ENCODE data around the gene SYNGR4. TPM values are rescaled to one million over a fixed set of nuclear protein-coding genes. Genes with fewer than 3 reads are reported as not detected.
"Not testable (repeated sequence)": the region's sequence is repeated elsewhere in the genome, so short reads cannot be mapped to it uniquely, and the experiment has no call there.

SYNGR4 gene, protein sequence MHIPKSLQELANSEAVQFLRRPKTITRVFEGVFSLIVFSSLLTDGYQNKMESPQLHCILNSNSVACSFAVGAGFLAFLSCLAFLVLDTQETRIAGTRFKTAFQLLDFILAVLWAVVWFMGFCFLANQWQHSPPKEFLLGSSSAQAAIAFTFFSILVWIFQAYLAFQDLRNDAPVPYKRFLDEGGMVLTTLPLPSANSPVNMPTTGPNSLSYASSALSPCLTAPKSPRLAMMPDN
- total RNA-seq = under 1 TPM; 0.50 to 0.52 TPM

DNA sequence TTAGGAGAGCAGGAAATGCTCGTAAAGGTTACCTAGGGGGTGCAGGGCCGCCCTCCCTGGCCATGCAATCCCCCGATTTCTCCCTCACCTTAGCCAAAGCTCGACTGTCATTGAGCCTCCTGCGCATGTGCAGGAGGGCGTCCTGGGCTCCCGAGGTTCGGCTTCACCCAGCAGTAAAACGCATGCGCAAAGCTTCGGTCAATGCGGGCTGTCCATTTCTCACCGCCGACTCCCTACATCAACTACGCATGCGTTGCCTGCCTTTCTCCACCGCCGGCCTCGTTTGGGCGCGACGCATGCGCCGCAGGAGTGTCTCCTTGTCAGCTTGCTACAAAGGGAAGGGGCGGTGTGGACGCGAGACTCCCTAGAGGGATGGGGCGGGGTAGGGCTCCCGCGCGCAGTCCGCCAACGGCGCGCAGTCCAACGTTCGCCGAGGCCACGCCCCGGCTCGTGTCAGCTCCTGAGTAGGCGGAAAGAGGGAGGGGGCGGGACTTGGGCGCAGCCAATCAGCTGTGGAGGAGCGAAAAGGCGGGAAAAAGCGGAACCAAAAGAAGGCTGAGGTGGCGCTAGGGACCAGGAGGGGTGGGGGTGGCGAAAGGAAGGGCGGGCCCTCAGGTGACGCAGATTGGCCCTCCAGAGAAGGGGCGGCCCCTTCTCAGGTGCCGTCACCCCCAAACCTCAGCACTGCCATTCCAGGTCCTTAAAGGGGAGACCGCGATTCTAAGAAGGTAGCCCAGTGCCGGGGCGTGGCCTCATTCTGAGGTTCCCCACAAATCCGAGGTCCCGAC lies at the start of gene SYNGR4, which contains the start of gene TMEM143:
TSS of gene SYNGR4 (plus strand) at position 558 of the 788 bp plus-strand sequence. CDS start 1,476 bp downstream, outside the sequence.
TSS of gene TMEM143 (minus strand) at position 131 of the 788 bp plus-strand sequence. CDS start at position 111, 20 bp downstream.
- DNase-seq = peak; percentile 99
- H3K9me3 Mint-ChIP-seq = no peaks in the 10 kb centered on the region
- intact Hi-C loops (cut with micrococcal nuclease) = loop anchor here (1.0 to 10.0 kb wide), 12 partner anchors 27 to 1088 kb away; partner anchors contain the start of genes ALDH16A1, CARD8, CYTH2 and GRWD1
- H3K27me3 Mint-ChIP-seq (ENCODE audit: low read depth) = no peaks in the 10 kb centered on the region
- peak within 1 kb of the TSS; percentile 93 for H3K27ac Mint-ChIP-seq
- peak within 1 kb of the TSS; percentile 86 for H3K4me3 Mint-ChIP-seq
- peaks cover 12% of the 10 kb centered on the region for H3K4me1 Mint-ChIP-seq (ENCODE audit: low read depth)
- CTCF ChIA-PET = interaction anchor here (0.6 to 2.4 kb wide), 10 partner anchors 11 to 145 kb away, joined by 3 to 14 read pairs (median 4); partner anchors contain the start of genes GRIN2D and KDELR1
- no peaks in the 10 kb centered on the region for H3K36me3 Mint-ChIP-seq (ENCODE audit: low read depth)

DNA sequence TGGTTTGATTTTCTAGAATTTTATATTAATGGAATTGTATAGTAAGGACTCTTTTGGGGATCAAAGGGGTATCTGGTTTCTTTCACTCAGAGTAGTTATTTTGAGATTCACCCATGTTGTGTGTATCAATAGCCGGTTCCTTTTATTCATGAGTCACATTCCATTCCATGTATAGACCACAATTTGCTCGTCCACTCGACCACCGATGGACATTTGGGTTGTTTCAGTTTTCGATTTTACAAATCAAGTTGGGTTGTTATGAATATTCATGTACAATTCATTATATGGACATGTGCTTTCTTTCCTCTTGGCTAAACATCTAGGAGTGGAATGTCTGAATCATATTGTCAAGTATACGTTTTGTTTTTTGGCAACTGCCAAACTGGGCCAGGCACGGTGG lies 48.5 kb upstream of the SYNGR4 start:
- H3K4me3 Mint-ChIP-seq = no peak overlapping the region
- intact Hi-C loops (cut with micrococcal nuclease) = no loop called here

DNA sequence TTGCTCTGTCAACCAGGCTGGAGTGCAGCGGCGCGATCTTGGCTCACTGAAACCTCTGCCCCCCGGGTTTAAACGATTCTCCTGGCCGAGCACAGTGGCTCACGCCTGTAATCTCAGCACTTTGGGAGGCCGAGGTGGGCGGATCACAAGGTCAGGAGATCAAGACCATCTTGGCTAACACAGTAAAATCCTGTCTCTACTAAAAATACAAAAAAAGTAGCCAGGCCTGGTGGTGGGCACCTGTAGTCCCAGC lies 46.5 kb upstream of the SYNGR4 start:
- H3K27me3 Mint-ChIP-seq (ENCODE audit: low read depth); H3K4me3 Mint-ChIP-seq; H3K36me3 Mint-ChIP-seq (ENCODE audit: low read depth); H3K9me3 Mint-ChIP-seq; DNase-seq; H3K27ac Mint-ChIP-seq; intact Hi-C loops (cut with micrococcal nuclease): not testable (repeated sequence)
- peaks cover 23% of the 10 kb centered on the region for H3K4me1 Mint-ChIP-seq (ENCODE audit: low read depth)
- CTCF ChIA-PET = interaction anchor here (1.1 to 10.3 kb wide), 5 partner anchors 11 to 266 kb away, joined by 3 to 131 read pairs (median 4); partner anchors contain the start of gene KDELR1

More for the DNA sequence above, 48.5 kb upstream of the SYNGR4 start:
- H3K9me3 Mint-ChIP-seq = no peaks in the 10 kb centered on the region
- no peak for DNase-seq
- no peak overlapping the region for H3K27ac Mint-ChIP-seq
- H3K4me1 Mint-ChIP-seq (ENCODE audit: low read depth) = peaks cover 9% of the 10 kb centered on the region
- H3K27me3 Mint-ChIP-seq (ENCODE audit: low read depth) = no peaks in the 10 kb centered on the region
- CTCF ChIA-PET = interaction anchor here (1.9 to 10.3 kb wide), 3 partner anchors 18 to 48 kb away, joined by 7 to 131 read pairs (median 24); partner anchors contain the start of genes SYNGR4 and TMEM143
- H3K36me3 Mint-ChIP-seq (ENCODE audit: low read depth) = no peaks in the 10 kb centered on the region

DNA sequence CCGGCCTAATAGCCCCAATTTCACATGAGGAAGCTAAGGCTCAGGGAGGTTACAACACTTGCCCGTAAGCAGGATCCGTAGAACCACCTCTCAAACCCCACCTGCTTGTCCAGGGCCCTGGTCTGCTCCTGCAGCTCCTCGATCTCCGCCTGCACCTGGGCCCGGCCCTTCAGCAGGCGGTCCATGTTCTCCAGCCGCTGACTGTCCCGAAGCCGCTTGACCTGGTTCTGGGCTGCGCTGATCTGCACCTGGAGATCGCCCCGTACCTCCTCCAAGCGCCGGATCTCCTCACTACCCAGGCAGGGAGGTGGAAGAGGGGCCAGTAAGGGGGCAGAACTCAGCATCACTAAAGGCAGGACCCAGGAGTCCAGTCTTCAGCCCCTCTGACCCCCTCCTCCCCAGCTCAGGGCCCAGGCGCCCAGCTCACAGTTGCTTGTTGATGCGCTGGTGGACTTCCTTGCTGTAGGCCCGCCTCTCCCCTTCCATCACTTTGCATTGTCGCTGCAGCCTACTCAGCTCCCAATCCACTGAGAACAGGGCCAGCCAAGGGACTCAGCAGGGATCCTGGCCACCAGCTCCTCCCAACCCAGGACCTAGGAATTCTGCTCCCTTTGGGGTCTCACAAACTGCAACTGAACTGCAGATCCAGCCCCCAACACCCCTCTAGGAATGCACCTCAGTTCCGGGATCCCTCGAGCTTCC lies 45.7 kb upstream of the SYNGR4 start:
- CTCF ChIA-PET = interaction anchor here (1.1 to 10.3 kb wide), 5 partner anchors 11 to 266 kb away, joined by 3 to 131 read pairs (median 4); partner anchors contain the start of gene KDELR1
- intact Hi-C loops (cut with micrococcal nuclease) = no loop called here

DNA sequence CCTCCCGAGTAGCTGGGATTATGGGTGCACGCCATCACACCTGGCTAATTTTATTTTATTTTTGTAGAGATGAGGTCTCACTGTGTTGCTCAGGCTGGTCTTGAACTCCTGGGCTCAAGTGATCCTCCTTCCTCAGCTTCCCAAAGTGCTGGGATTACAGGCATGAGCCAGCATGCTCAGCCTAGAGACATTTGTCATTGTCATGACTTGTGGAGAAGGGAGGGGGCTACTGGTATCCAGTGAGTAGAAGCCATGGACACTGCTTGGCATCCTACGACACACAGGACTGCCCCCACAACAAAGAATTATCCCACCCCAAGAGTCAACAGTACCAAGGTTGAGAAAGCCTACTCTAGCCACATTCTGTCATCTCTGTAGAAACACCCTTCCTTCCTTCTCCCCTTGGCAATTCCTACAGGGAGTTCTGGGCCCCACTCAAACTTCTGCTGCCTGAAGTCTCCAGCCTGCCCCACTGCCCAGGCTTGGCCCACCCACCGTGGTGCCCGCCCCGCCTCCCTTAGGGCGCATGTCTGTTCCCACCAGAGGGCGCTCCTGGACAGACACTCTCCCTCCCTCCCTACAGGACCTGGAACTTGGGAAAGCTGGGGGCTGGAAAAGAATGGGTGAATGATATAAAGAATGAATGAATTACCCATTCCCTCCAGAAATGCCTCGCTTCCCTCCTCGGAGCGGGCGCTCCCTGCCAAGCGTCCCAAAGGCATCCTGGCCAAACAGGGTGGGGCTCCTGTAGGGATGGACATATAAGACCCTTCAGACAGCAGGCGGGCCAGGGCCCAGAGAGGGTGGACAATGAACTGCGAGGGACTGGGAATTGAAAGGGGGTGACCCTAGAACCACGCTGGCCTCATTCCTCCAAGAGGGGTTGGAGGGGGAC lies 44.3 kb upstream of the SYNGR4 start:
- Mint-ChIP-seq H3K27ac (no peak overlapping the region), H3K4me3 (no peak overlapping the region), H3K36me3 (ENCODE audit: low read depth) (peaks cover 1% of the 10 kb centered on the region), H3K9me3 (no peaks in the 10 kb centered on the region), H3K4me1 (ENCODE audit: low read depth) (peaks cover 42% of the 10 kb centered on the region), H3K27me3 (ENCODE audit: low read depth) (no peaks in the 10 kb centered on the region)
- DNase-seq = peak; percentile 89
- CTCF ChIA-PET = interaction anchor here (0.5 to 10.3 kb wide), 8 partner anchors 9 to 264 kb away, joined by 3 to 131 read pairs (median 4); partner anchors contain the start of genes SYNGR4 and TMEM143
- intact Hi-C loops (cut with micrococcal nuclease) = loop anchor here (2.0 to 10.0 kb wide), 4 partner anchors 71 to 803 kb away; partner anchors contain the start of genes BICRA, KDELR1 and NAPA

More for the DNA sequence above, 45.7 kb upstream of the SYNGR4 start:
- H3K27ac Mint-ChIP-seq = no peak overlapping the region
- peaks cover 30% of the 10 kb centered on the region for H3K4me1 Mint-ChIP-seq (ENCODE audit: low read depth)
- H3K27me3 Mint-ChIP-seq (ENCODE audit: low read depth) = no peaks in the 10 kb centered on the region
- no peaks in the 10 kb centered on the region for H3K9me3 Mint-ChIP-seq
- peaks cover under 1% of the 10 kb centered on the region for H3K36me3 Mint-ChIP-seq (ENCODE audit: low read depth)
- no peak overlapping the region for H3K4me3 Mint-ChIP-seq
- no peak for DNase-seq

DNA sequence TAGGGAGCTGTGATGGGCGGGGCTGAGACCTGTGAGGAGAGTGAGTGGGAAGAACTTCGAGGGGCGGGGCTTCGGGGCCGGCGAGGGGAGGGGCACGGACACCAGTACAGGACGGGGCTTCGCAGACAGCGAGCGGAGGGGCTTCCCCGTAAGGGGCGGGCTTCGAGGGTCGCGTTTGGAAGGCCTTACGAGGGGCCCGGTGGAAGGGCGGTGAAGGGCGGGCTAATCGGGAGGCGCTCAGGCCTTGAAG lies 42.9 kb upstream of the SYNGR4 start:
- H3K4me3 Mint-ChIP-seq = peak overlapping the region; percentile 92
- DNase-seq = peak; percentile 99
- peak overlapping the region; percentile 99 for H3K27ac Mint-ChIP-seq
- intact Hi-C loops (cut with micrococcal nuclease) = loop anchor here (1.0 to 10.0 kb wide), 8 partner anchors 12 to 804 kb away; partner anchors contain the start of genes BICRA, CYTH2, KDELR1 and NAPA
- H3K9me3 Mint-ChIP-seq = no peaks in the 10 kb centered on the region
- peaks cover 52% of the 10 kb centered on the region for H3K4me1 Mint-ChIP-seq (ENCODE audit: low read depth)
- CTCF ChIA-PET = interaction anchor here (0.6 to 10.3 kb wide), 8 partner anchors 10 to 263 kb away, joined by 3 to 131 read pairs (median 4); partner anchors contain the start of genes SYNGR4 and TMEM143
- peaks cover 3% of the 10 kb centered on the region for H3K36me3 Mint-ChIP-seq (ENCODE audit: low read depth)
- no peaks in the 10 kb centered on the region for H3K27me3 Mint-ChIP-seq (ENCODE audit: low read depth)

DNA sequence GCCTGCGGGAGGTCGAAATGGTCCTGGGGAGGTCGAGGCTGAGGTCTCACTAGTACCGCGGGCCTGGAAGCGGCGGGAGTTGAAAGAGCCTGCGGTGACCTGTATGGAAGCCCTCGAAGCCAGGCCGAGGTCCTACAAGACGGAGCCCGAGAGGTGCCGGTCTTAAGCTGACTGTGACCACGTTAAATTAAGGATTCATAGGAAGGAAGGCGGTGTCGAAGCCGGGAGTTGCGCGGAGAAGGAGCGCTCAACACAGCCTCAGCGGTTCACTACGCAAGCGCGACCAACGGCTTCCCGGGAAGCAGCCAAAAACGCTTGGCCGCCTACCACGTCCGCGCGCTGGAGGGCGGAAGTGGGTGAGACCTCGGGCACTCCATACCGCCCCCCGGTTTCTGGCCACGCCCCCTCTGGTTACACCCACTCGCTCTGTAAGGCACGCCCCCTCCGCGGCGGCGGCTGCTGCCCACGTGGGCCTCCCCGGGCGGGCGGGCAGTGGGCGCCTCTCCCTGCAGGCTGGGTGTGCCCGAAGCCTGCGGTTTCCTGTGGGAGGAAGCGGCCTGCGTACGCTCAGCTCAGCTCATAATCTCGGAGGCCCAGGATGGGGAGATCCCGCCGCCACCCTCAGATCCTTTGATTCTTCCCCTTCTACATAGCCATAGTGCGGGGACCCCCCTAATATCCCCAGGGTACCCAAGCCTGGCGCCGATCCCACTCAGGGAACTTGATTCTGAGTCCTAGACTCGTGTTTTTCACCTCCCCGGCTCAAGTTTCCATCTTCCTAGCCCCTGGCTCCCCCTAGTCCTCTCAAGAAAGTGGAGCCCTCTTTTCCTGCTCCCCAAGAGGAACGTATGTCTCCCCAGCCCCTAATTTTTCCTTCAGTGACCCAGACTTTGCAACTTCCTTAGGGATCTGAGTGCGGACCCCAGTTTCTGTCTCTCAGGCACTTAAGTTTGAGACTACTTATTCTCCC lies 42.3 kb upstream of the SYNGR4 start:
- Mint-ChIP-seq H3K9me3 (no peaks in the 10 kb centered on the region), H3K36me3 (ENCODE audit: low read depth) (peaks cover 7% of the 10 kb centered on the region), H3K4me1 (ENCODE audit: low read depth) (peaks cover 57% of the 10 kb centered on the region), H3K27me3 (ENCODE audit: low read depth) (no peaks in the 10 kb centered on the region), H3K27ac (peak overlapping the region; percentile 99), H3K4me3 (peak overlapping the region; percentile 92)
- CTCF ChIA-PET = interaction anchor here (0.6 to 10.3 kb wide), 8 partner anchors 9 to 262 kb away, joined by 3 to 131 read pairs (median 4); partner anchors contain the start of genes SYNGR4 and TMEM143
- DNase-seq = peak; percentile 99
- intact Hi-C loops (cut with micrococcal nuclease) = loop anchor here (1.0 to 10.0 kb wide), 11 partner anchors 11 to 805 kb away; partner anchors contain the start of genes BICRA, CYTH2, GRWD1 and KDELR1

DNA sequence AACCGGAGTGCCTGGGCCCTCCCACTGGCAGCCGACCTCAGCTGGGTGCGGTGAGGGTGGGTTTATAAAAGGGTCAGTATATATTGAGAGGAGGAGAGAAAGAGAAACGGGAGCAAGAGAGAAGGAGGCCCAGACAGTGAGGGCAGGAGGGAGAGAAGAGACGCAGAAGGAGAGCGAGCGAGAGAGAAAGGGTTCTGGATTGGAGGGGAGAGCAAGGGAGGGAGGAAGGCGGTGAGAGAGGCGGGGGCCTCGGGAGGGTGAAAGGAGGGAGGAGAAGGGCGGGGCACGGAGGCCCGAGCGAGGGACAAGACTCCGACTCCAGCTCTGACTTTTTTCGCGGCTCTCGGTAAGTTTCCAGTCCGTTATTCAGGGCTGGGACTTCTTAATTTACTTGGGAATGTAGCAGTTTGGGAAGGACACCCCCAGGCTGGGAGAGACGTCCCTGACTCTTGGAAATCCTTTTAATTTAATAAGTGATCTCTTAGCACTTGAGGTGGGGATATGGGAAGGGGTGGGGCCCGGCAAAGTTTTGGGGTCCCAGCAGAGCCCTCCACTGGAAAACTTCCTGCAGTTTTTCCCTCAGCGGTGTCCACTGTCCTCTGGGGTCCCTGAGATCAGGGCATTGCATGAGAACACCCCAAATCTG lies 38.8 kb upstream of the SYNGR4 start, which contains the start of gene EMP3:
TSS of gene EMP3 (plus strand) at position 288 of the 646 bp plus-strand sequence. CDS start 1,293 bp downstream, outside the sequence.
- no peaks in the 10 kb centered on the region for H3K27me3 Mint-ChIP-seq (ENCODE audit: low read depth)
- H3K9me3 Mint-ChIP-seq = peaks cover 2% of the 10 kb centered on the region
- peaks cover 81% of the 10 kb centered on the region for H3K4me1 Mint-ChIP-seq (ENCODE audit: low read depth)
- CTCF ChIA-PET = interaction anchor here (0.6 to 10.3 kb wide), 3 partner anchors 9 to 519 kb away, joined by 3 to 131 read pairs (median 3); no protein-coding TSS in a partner anchor
- peak within 1 kb of the TSS; percentile 99 for H3K27ac Mint-ChIP-seq
- peak within 1 kb of the TSS; percentile 95 for H3K4me3 Mint-ChIP-seq
- DNase-seq = peak; percentile 92
- peaks cover 38% of the 10 kb centered on the region for H3K36me3 Mint-ChIP-seq (ENCODE audit: low read depth)
- intact Hi-C loops (cut with micrococcal nuclease) = loop anchor here (10.0 kb wide), 1 partner anchor 721 kb away; the partner anchor contains the start of gene BICRA

DNA sequence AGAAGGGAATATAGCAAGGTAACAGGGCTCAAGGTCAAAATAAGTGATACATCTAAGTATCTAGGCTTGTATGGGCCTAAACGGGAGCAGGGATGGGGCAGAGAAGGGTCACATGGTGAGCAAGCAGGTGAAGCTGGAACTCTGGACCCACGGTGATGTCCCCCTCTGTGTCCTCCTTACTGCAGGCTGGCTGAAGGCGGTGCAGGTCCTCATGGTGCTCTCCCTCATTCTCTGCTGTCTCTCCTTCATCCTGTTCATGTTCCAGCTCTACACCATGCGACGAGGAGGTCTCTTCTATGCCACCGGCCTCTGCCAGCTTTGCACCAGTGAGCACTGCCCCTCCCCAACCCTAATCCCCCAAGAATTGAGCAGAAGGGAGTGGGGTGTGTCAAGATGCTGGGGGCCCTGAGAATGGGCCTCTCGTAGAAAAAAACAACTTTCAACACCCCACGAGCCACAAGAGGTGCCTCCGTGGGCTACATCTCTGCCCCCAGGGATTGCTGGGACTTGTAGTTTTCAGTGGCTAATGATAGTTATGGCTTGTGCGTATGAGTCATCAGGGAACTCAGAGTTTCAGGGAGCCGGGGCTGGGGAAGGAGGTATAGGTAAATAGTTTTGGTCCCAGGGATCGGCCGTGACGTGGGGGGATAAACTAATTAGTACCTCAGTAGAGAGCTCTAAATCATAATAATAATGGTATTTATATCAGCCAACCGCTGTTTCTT lies 34.8 kb upstream of the SYNGR4 start:
- CTCF ChIA-PET = interaction anchor here (1.1 kb wide), 1 partner anchor 9 kb away, joined by 4 read pairs; no protein-coding TSS in a partner anchor
- peak; percentile 64 for DNase-seq
- peaks cover 40% of the 10 kb centered on the region for H3K36me3 Mint-ChIP-seq (ENCODE audit: low read depth)
- H3K27me3 Mint-ChIP-seq (ENCODE audit: low read depth) = no peaks in the 10 kb centered on the region
- peak overlapping the region; percentile 78 for H3K4me3 Mint-ChIP-seq
- H3K27ac Mint-ChIP-seq = peak overlapping the region; percentile 93
- intact Hi-C loops (cut with micrococcal nuclease) = loop anchor here (10.0 kb wide), 1 partner anchor 725 kb away; the partner anchor contains the start of gene BICRA
- peaks cover 2% of the 10 kb centered on the region for H3K9me3 Mint-ChIP-seq
- H3K4me1 Mint-ChIP-seq (ENCODE audit: low read depth) = peaks cover 75% of the 10 kb centered on the region
